SU-DHL-6 (cell line): ENCODE measurements around the gene RPL6.
"Not testable (repeated sequence)": the region's sequence is repeated elsewhere in the genome, so short reads cannot be mapped to it uniquely, and the experiment has no call there.

ENCODE experiments used
- EZH2phosphoT487 ChIP-seq: fragments of 200-600 bp; sonication (generic), shearing (Covaris generic); conservative IDR thresholded peaks from 2 replicates; pipeline ENCODE4 v1.6.1; 2018; ENCODE audit warnings: mild to moderate bottlenecking, antibody characterized with exemption, low read length, moderate library complexity, mixed read lengths
- TF ChIP-seq, protein P1 (sequence below): fragments of 200-600 bp; sonication (generic); IDR thresholded peaks from one replicate; pipeline ENCODE4 v1.5.1; 2017; ENCODE audit warnings: antibody characterized with exemption, mild to moderate bottlenecking, low read length, moderate library complexity; ENCODE audit not compliant: insufficient read depth, poor library complexity, severe bottlenecking

DNA sequence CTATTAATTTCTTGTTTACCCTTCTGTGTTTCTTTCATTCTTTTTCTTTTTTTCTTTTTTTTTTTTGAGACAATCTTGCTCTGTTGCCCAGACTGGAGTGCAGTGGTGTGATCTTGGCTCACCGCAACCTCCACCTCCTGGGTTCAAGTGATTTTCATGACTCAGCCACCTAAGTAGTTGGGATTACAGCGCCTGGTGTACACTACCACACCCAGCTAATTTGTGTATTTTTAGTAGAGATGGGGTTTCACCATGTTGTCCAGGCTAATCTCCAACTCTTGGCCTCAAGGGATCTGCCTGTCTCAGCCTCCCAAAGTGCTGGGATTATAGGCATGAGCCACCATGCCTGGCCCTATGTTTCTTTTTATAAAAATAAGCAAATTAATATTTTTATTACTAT lies 38.8 kb upstream of the RPL6 start:
- TF ChIP-seq, protein P1, sequence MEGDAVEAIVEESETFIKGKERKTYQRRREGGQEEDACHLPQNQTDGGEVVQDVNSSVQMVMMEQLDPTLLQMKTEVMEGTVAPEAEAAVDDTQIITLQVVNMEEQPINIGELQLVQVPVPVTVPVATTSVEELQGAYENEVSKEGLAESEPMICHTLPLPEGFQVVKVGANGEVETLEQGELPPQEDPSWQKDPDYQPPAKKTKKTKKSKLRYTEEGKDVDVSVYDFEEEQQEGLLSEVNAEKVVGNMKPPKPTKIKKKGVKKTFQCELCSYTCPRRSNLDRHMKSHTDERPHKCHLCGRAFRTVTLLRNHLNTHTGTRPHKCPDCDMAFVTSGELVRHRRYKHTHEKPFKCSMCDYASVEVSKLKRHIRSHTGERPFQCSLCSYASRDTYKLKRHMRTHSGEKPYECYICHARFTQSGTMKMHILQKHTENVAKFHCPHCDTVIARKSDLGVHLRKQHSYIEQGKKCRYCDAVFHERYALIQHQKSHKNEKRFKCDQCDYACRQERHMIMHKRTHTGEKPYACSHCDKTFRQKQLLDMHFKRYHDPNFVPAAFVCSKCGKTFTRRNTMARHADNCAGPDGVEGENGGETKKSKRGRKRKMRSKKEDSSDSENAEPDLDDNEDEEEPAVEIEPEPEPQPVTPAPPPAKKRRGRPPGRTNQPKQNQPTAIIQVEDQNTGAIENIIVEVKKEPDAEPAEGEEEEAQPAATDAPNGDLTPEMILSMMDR = not testable (repeated sequence)
- not testable (repeated sequence) for TF ChIP-seq EZH2phosphoT487
